Activated CD8-positive, alpha-beta memory T cell treated with anti-CD3 and anti-CD28 coated beads for 48 hours (primary cell): ENCODE data around the gene ZSWIM1.
A peak's percentile ranks its signal among the peaks of the same experiment; 100 is the strongest.
"Not testable (repeated sequence)": the region's sequence is repeated elsewhere in the genome, so short reads cannot be mapped to it uniquely, and the experiment has no call there.

Experiments used
- DNase-seq, 3 experiments: peaks; one replicate each; pipeline ENCODE4 v3.0.0-alpha.2; 2020; ENCODE audit warnings: low read depth in 2 of 3, low spot score in 2 of 3

Gene ZSWIM1

DNA sequence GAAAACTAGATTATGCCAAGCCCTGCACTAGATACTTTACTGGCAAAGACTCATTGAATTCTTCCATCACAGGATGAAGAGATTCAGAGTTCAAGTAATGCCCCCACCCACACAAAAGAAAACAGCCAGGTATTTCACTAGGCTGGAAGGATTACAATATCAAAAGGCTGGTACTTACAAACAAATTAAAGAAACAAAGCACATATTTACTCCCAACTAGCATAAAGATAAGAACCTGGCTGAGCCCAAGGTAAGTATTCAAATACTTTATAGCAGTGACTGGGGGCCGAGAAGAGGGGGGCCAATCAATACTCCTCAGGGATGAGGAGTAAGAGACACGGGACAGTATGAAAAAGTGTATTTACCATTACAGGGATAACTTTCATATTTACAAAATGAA lies 27.5 kb upstream of the ZSWIM1 start:
- no peak for DNase-seq

DNA sequence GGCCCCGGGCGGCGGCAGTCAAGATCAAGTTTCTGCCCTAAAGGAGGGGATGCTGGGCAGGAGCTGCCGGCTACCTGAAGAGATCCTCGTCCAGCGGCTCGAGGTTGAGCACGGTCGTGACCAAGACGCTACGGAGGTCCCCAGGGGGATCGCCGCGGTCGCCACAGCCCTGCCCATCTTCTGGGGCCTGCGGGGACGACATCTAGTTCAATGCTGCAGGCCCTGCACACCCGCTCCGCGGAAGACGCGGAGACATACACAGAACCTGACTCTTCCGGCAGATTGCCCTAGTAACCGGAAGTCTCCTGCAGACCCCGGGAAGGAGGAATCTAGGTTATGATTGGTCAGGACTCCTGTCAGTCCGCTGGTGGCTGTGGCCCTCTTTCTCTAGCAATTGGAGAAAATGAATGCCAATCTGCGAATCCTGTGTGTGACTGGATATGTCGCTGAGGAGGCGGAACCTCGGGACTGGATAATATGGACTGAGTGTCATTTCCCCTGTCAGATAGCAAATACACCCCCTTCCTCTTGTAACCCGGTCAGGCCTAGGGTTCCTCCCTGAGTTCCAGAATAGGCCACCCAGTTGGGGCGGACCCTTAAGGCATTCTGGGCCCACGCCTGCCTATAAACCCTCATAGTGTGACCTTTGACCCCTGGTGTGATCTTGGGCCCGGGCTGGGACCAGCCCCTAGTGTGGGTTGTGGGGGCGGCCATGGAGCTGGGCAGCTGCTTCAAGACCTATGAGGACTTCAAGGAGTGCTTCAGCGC lies 23.7 kb upstream of the ZSWIM1 start, which contains the start of the genes ACOT8 and ZSWIM3:
ACOT8 (minus strand) TSS at position 279 of the 768 bp plus-strand sequence; CDS start at position 202, 77 bp downstream.
ZSWIM3 (plus strand) TSS at position 501 of the 768 bp plus-strand sequence; CDS start at position 713, 212 bp downstream.
- peak; percentile 57 to 77 (median 75) for DNase-seq

DNA sequence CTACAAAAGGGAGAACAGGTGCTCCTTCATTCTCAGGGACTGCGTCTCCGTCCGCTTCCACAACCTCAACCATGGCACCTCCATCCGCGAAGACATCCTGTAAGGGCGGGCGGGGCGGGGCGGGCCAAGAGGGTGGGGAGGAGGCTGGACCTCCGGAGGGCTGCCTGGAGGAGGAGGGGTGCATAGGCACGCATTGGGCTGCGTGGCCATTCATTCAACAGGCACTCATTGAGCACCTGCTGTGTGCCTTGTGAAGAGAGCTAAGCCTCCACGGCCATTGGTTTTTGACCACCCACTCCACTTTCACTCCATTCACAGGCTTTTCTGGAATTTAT lies 23.2 kb upstream of the ZSWIM1 start:
- peak in 1 of 3 experiments; percentile 5 for DNase-seq

DNA sequence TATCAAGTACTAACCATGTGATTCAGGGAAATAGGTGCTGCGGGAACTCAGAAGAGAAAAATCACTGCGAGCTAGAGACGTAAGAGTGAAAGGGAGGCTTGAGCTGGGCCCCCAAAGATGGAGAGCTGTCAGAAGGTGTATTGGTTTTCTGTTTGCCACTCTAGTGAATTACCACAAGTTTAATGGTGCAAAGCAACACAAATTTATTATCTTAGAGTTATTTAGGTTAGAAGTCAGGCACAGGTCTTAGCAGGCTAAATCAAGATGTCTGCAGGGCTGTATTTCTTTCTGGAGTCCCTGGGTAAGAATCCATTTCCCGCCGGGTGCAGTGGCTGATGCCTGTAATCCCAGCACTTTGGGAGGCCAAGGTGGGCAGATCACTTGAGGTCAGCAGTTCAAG lies 21.1 kb upstream of the ZSWIM1 start:
- no peak for DNase-seq

GRCh38 chr20:45860560-45861220 lies 20.3 kb upstream of the ZSWIM1 start:
- no peak for DNase-seq

DNA sequence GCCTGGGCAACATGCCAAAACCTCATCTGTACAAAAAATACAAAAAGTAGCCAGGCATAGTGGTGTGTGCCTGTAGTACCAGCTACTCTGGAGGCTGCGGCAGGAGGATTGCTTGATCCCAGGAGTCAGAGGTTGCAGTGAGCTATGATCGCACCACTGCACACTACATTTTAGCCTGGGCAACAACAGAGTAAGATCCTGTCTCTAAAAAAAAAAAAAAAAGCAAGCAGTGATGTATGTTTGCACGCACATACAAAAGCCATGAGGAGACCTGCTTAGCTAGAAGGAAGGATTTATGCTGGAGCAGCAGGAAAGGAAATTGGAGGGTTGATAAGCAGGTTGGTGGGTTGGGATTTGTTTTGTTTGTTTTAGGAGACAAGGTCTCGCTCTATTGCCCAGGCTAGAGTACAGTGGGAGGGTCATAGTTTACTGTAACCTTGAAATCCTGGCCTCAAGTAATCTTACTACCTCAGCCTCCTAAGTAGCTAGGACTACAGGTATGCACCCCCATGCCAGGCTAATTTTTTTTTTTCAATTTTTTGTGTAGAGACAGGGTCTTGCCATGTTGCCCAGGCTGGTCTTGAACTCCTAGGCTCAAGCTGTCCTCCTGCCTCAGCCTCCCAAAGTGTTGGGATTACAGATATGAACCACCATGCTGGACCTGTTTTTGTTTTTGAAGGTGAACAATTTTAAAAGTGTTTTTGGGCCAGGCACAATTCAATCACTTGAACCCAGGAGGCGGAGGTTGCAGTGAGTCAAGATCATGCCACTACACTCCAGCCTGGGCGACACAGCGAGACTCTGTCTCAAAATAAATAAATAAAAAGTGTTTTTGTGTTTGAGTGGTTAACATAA lies 19.6 kb upstream of the ZSWIM1 start:
- no peak for DNase-seq

- DNase-seq, result no peak
Observed at GRCh38 chr20:45863543-45864470, 17.2 kb upstream of the ZSWIM1 start.

- no peak for DNase-seq
Observed at GRCh38 chr20:45866454-45866853, 14.6 kb upstream of the ZSWIM1 start.

GRCh38 chr20:45867136-45867818 lies 13.8 kb upstream of the ZSWIM1 start:
- DNase-seq, result no peak

DNA sequence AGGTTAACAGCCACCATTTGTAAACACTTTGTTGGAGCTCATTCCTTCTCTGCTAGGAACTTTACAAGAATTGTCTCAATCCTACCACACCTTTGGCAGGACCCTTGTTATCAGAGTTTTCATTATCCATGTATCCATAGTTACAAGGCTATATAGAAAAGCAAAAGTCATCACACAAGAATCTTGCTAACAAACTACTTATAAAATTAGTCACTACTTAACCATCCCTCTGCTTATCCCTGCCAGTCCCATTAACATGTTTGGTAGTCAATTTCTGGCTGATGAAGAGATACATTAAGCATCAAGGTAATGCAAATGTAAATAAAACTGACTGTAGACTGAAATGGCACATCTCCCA lies 13.2 kb upstream of the ZSWIM1 start:
- DNase-seq, result no peak

- no peak for DNase-seq
Observed at GRCh38 chr20:45872626-45873025, 8.4 kb upstream of the ZSWIM1 start.

DNA sequence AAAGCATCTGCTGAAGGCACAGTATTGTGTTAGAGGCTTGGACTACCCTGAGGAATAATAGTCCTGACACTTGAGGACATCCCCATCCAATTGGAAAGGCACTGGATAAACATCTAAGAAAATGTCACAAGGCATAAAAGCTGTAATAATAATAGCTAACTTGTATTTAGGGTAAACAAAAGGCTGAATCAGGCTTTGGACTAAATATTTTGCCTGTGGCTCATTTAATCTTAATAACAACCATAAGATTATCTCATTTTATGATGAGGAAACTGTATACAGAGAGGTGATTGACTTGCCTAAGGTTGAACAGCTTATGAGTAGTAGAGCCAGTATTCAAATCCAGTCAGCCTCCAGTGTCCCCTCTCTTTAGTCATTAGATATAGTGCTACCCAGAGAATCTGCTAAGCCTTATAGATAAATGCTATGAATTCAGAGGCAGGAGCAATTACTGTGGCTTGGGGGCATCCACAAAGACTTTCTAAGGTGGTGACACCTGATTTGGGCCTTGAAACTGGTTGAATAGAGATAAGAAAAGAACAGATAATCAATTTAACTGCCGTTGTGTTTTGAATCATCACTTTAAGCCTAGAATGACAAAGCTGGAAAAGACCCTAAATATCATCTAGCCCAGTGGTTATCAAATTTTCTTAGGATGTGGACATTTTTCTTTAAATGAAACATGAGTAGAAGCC lies 7.5 kb upstream of the ZSWIM1 start:
- DNase-seq, result no peak

GRCh38 chr20:45874104-45874481 lies 6.9 kb upstream of the ZSWIM1 start:
- DNase-seq, result not testable (repeated sequence)

GRCh38 chr20:45874576-45874975 lies 6.5 kb upstream of the ZSWIM1 start:
- DNase-seq, result no peak

GRCh38 chr20:45878076-45878761 lies 2.8 kb upstream of the ZSWIM1 start:
- no peak for DNase-seq

DNA sequence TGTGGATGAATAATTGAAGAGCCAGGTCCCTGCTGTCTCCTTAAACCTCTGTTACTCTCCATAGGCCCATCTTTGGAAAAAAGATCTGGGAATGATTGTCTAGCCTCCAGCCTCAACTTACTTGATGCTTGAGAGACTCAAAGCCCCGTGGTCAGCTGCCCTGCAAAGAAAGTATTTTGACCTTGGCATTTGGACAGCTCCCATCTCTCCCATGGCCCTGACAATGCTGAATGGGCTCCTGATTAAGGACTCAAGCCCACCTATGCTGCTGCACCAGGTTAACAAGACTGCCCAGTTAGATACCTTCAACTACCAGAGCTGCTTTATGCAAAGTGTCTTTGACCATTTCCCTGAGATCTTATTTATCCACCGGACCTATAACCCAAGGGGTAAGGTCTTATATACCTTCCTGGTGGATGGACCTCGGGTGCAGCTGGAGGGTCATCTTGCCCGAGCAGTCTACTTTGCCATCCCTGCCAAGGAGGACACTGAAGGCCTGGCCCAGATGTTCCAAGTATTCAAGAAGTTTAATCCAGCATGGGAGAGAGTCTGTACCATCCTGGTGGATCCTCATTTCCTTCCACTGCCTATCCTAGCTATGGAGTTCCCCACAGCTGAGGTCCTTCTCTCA lies 1.6 kb downstream of the ZSWIM1 start:
- DNase-seq, result no peak

DNA sequence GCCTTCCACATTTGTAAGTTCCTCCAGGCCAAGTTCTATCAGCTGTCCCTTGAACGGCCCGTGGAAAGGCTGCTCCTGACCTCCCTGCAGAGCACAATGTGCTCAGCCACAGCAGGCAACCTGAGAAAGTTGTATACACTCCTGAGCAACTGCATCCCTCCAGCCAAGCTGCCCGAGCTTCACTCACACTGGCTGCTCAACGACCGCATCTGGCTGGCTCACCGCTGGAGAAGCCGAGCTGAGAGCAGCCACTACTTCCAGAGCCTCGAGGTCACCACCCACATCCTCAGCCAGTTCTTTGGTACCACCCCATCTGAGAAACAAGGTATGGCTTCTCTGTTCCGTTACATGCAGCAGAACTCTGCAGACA lies 2.1 kb downstream of the ZSWIM1 start:
- DNase-seq, result no peak

DNA sequence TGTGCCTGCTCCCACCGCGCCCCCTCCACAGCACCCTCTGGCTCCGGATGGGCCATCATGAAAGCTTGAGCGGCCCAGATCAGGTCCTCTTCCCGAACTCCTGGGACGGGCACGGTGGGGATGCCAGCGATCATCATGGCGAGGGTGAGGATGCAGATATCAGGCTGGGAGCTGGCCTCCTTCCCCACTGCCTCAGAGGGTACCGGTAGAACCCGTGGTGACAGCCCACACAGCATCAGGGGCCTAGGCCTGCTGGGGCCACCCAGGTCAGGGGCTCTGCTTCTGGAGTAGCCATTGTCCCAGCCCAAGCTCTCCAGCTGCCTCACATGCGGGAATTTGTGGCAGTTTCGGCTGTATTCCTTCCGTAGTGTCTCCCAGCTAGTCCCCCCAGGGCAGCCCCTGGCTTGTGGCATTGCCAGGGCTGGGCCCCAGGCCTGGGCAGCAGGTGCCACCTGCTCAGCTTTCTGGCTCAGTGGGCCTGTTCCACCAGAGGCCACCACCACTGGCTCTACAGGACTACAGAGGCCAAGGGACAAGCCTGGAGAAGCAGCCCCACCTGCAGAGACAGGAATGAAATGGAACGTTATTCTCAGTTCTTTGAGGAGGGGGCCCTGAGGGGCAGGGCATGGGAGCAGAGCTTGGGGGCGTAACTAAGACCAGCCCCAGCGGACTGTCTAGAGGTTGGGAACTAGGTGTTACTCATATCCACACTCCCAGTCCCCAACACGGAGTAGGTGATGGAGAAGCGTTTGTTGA lies 5.7 kb downstream of the ZSWIM1 start:
- no peak for DNase-seq
